GM10847 (cell line): ENCODE results near the gene ZFP1.

Source experiments
- POLR2A ChIP-seq: IDR thresholded peaks from 2 replicates; pipeline ENCODE4 v1.6.1; 2011; ENCODE audit not compliant: insufficient read length; ENCODE audit errors: extremely low read depth

Gene ZFP1

DNA sequence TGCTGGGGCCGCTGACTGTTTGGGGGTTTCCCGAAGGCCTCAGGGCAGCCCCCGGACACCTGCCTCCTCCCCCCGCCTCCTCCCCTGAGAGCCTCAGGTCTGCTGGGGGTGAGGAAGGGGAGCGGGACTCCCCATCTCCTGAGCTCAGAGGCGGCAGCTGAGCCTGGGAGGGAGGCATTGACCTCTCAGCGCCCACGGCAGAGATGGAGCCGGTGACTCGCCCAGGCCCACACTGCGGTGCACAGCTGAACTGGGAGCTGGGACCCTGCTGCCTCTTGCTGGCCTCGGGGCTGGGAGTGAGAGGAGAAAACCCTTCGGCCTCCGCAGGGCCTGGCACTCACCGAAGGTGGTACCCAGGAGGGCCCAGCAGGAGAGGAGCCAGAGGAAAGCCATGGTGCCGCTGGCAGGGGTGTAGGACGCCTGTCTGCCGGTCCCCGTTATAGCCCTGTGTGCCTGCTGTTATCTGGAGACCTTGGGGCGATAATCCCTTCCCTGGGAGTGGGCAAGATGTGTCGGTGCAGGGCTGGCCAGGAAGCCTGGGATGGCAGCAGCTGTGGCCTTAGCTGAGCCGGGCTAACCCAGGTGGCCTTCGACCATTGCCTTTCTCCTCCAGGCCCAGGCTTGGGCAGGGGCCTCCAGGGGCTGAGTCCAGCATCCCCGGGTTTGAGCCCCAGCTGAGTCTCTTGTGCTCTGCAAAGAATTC, 58.6 kb downstream of the ZFP1 start, which contains the start of gene CTRB2:
CTRB2 (minus strand) TSS at position 413 of the 703 bp plus-strand sequence; CDS start at position 393, 20 bp downstream.
- no peak for TF ChIP-seq POLR2A

DNA sequence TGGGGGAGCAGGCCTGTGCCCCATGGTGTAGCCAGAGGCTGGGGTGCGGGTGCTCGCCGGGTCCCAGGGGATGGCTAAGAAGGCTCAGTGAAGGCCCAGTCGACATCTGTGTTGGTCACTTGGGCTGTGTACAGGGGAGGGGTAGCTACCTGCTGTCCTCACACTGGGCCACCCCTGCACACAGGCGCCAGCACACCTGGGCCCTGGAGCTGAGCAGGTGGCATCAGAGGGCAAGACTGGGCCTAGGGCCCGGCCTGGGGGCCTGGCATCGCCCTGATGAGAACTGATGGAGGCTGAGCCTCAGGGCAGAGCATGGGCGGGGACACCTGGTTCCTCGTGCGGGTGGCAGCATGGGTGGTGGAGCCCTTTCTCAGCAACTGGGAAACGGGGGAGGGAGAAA, 59.5 kb downstream of the ZFP1 start:
- no peak for TF ChIP-seq POLR2A

DNA sequence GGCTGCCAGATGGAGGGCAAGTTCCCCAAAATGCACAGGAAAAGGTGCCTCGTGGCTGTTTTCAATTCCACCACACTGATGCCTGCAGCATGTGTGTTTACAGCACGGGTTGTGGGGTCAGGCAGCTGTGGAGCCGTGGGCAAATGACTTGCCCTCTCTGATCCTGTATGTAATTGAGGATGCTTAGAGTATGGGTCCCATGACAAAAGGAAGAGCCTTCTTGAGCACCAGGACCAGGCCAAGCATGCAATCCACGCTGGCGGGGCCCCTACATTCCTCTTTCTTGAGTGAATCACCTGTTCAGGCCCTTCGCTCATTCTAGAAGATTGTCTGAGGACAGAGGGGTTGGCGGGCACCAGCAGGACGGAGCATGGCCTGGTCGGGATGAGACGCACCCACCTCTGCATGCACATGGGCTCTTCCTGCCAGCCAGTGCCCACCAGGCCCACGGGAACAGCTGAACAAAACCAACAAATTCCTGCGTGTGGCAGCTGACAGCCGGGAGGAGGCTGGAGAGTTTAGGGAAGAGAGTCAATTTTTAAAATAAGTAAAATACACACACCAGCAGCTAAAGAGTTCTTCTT, 60.0 kb downstream of the ZFP1 start:
- TF ChIP-seq POLR2A, result no peak

DNA sequence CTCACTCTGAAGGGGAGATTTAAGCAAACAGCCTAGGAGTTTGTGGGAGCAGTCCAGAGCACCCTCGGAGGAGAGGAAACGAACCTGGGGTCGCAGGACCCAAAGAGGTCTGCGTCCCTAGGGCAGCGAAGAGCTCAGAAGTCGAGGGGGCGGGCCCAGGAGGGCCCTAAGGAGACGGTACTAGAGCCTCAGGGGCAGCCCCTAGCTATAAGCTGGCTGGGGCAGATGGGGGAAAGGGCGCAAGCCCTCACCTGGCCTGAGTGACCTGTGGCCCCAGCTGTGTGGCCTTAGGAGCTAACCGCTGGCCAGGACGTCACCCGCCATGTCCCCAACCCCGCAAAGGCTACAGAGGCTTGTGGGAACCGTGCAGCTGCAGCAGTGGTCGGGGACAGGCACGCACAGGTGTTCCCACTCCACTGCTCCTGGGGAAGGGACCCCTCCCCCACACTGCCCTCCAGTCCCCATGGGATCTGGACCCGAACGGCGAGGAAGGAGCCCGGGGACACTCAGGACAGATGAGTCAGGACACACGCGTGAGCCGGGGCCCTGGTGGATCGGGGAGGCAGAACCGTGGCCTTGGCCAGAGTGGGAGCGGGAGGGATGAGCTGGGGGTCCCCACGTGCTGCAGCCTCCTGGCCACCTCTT, 60.7 kb downstream of the ZFP1 start:
- no peak for TF ChIP-seq POLR2A

DNA sequence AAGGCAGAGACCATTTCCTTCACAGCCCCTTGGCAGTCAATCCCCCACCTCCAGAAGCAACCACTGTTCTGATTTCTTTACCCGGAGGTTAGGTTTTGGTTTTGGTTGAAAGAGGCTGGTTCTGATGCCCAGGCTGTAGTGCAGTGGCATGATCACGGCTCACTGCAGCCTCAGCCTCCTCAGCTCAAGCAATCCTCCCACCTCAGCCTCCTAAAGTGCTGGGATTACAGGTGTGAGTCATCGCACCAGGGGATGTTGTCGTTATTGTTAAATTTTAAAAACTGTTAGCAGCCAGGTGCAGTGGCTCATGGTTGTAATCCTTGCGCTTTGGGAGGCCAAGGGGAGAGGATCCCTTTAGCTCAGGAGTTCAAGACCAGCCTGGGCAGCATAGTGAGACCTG, 61.6 kb downstream of the ZFP1 start:
- TF ChIP-seq POLR2A, result no peak

DNA sequence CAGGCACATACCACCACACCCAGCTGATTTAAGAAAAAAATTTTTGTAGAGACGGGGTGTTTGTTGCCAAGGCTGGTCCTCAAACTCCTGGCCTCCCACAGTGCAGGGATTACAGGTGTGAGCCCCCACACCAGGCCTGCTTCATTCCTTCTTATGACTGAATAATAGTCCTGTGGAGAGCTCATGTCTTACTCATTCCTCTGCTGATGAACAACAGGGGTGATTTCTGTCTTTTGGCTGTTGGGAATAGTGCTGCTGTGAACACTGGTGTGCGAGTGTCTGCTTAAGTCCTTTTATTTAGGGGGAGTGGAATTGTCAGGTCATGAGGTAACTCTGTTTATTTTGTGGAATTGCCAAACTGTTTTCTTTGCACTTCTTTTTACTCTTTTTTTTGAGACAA, 67.8 kb downstream of the ZFP1 start:
- TF ChIP-seq POLR2A, result no peak

DNA sequence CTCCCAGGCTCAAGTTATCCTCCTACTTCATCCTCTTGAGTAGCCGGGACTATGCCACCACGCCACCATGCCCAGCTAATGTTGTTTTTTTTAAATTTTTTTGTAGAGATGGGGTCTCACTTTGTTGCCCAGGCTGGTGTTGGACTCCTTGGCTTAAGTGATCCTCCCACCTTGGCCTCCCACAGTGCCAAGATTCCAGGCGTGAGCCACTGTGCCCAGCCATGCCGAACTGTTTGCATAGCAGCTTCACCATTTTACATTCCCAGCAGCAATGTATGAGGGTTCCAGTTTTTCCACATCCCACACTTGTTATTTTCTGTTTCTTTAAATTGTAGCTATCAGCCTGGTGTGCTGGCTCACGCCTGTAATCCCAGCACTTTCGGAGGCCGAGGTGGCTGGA, 68.3 kb downstream of the ZFP1 start:
- TF ChIP-seq POLR2A, result no peak

DNA sequence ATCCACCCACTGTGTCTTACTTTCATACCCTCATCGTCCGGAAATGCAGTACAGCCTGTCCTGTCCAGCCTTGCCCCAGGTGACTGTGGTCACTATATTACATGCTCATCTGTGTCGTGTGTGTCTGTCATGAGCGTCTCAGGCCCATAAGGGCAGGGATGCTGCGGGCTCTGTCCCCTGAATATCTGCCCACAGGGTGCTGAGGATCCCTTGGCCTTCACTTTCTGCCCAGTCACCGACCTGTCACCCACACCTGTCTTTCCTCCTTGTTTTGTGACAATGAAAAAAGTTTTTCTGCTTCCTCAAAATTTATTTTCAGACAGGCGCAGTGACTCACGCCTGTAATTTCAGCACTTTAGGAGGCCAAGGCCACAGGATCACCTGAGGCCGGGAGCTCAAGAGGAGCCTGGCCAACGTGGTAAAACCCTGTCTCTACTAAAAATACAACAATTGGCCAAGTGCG, 69.1 kb downstream of the ZFP1 start:
- TF ChIP-seq POLR2A, result no peak

DNA sequence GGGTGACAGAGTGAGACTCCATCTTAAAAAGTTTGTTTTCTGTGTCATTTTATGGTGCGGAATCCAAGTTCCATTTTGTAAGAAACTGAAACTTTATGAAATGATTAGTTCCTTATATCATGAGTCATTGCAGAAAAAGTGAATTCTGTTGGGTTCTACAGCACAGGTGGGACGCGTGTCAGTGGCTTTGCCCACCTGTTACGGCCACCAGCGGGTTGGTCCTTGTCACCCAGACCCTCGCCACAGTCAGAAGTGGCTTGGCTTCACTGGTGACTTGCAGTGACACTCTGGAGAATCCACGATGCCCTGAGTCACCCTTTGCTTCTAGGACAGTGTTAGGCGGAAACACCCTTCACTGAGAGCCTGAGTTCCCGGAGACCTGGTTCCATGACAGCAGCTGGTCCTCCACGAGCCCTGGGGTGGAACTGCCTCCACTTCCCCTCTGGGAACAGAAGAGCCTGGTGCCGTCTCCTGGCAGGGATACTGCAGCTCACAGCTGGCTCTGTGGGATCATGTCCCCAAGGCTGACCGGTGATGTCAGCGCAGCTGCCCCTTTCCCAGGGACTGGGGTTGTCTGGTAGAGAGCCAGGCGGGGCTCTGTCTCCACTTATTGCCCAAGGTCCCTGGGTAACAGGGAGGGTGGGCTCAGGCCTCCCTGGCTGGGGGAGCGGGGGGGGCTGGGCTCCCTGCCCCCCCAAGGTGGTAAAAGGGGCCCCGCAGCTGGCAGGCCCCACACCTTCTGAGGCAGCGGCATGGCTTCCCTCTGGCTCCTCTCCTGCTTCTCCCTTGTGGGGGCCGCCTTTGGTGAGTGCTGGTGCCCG, 70.1 kb downstream of the ZFP1 start, which contains the start of gene CTRB1:
CTRB1 (plus strand) TSS at position 733 of the 821 bp plus-strand sequence; CDS start at position 753, 20 bp downstream.
- TF ChIP-seq POLR2A, result no peak

DNA sequence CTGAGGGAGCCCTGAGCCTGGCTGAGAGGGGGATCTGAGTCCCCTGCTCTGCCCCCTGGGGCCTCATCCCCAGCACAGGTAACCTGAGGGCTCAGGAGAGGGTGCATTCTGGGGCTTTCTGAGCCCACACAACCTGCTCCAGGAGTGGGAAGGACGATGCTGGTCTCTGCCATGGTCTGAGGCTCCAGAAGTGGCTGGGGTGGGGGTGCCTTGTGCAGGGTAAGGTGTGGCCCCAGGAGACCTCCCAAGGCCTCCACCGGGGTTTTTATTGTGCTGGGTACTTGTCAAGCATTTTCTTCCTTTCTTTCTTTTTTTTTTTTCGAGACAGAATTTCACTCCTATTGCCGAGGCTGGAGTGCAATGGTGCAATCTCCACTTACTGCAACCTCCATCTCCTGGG, 70.8 kb downstream of the ZFP1 start:
- TF ChIP-seq POLR2A, result no peak

DNA sequence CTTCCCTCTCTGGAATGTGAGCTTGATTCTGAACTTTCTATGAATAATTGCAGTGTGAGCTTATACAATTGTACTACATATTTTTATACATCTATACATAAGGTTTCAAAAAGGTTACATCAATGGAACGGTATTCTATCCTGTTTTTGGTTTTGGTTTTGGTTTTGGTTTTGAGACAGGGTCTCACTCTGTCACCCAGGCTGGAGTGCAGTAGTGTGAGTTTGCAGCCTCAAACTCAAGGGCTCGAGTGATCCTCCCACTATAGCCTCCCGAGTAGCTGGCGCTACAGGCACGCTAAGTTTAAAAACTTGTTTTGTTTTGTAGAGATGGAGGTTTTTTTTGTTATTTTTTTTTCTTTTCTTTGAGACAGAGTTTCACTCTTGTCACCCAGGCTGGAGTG, 71.5 kb downstream of the ZFP1 start:
- no peak for TF ChIP-seq POLR2A
